ENCODE results near the gene SP1.

- TF ChIP-seq CTCF (IDR thresholded peaks at IDR 0.05) = no peak
- TF ChIP-seq EP300 (IDR thresholded peaks at IDR 0.05) = no peak
Observed at GRCh38 chr12:53391724-53392123, 11.7 kb downstream of the SP1 start.
